ENCODE data around the gene FAH. TPM values are rescaled to one million over a fixed set of nuclear protein-coding genes. Genes with fewer than 3 reads are reported as not detected.

Gene FAH
- total RNA-seq, 2 experiments from 2014 or later, result 41.1 to 44.3 TPM

DNA sequence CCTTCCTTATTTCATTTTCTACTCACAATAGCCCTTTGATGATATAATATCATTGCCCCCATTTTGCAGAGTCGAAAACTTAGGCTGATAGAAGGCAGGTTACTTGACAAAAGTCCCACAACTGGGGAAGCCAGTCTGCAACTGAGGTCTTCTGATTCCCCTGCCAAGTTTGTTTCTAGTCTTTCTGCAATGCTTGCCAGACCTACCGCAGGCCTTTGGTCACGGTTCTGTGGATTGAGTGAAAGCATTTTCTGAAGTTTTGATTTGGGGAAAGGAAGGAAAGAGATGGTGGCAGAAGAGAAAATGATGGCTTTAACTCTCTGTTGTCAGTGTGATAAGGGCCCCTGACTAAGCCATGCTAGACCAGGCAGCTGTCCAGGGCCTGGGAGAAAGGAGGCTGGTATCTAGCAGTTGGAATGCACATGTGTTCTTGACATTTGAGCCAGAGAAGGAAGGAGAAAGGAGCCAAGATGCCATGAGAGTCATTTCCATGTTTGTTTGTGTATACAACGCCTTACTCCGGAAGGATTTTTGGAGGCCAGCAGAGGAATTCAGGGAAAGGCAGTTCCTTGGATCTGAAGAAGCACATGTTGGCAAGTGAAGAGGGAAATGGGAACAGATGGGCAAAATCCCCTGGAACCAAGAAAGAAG is 29.9 kb downstream of the FAH start:
- peaks cover 49% of the 10 kb centered on the region for H3K36me3 Mint-ChIP-seq (ENCODE audit: low read depth)
- DNase-seq (no peak), ATAC-seq (no peak)
- no peaks in the 10 kb centered on the region for H3K27me3 Mint-ChIP-seq
- no peaks in the 10 kb centered on the region for H3K9me3 Mint-ChIP-seq (ENCODE audit: low read depth)
- POLR2A ChIA-PET, result no interaction called here
- CTCF ChIA-PET, result no interaction called here
- intact Hi-C loops (cut with DNase I, micrococcal nuclease), result no loop called here
- no peak overlapping the region for H3K4me3 Mint-ChIP-seq
- H3K4me1 Mint-ChIP-seq, result peaks cover 2% of the 10 kb centered on the region
- no peak overlapping the region for H3K27ac Mint-ChIP-seq

DNA sequence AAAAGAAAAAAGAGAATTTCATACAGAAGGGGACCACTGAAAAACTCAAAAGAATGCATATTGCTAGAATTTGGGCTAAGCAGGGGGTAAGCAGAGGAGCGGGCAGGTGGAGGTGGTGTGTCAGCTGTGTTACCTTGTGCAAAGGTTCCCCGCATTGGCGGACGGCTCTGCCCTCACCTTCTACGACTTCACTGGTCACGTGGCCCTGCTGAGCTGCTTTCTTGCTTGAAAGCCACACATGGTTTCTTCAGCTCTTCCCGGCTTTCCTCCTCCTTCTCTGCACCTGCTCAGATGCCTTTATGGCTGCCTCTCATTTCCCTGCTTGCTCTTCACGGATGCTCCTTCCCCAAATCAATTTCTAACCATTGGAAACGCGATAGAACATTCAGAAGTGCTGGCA is 30.5 kb downstream of the FAH start:
- ChIA-PET POLR2A (no interaction called here), CTCF (no interaction called here)
- peaks cover 2% of the 10 kb centered on the region for H3K4me1 Mint-ChIP-seq
- H3K27ac Mint-ChIP-seq, result no peak overlapping the region
- peaks cover 51% of the 10 kb centered on the region for H3K36me3 Mint-ChIP-seq (ENCODE audit: low read depth)
- H3K4me3 Mint-ChIP-seq, result no peak overlapping the region
- H3K9me3 Mint-ChIP-seq (ENCODE audit: low read depth), result no peaks in the 10 kb centered on the region
- H3K27me3 Mint-ChIP-seq, result no peaks in the 10 kb centered on the region
- intact Hi-C loops (cut with DNase I, micrococcal nuclease), result no loop called here
- no peak for DNase-seq
- ATAC-seq, result no peak

DNA sequence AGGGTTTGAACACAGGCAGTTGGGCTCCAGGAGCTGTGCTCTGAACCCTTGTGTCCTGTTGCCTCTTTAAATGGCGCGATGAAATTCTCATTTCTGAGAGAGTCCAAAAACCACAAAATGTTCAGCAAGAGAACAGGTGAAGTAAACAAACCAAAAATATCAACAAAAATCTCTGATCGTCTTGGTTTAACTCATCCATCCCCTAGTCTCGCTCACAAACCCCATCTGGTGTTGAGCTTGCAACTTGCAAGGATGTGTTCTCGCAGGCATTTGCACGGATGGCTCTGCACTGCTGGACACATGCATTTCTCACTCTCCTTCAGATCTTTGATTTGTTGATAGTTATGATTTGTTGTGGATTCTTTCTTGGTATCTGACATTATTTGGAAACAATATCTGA is 31.1 kb downstream of the FAH start:
- ATAC-seq, result no peak
- ChIA-PET CTCF (interaction anchor here (0.5 kb wide), 1 partner anchor 352 kb away, joined by 3 read pairs; no protein-coding TSS in a partner anchor), POLR2A (no interaction called here)
- Mint-ChIP-seq H3K27ac (no peak overlapping the region), H3K4me3 (no peak overlapping the region), H3K9me3 (ENCODE audit: low read depth) (no peaks in the 10 kb centered on the region), H3K36me3 (ENCODE audit: low read depth) (peaks cover 51% of the 10 kb centered on the region), H3K4me1 (peaks cover under 1% of the 10 kb centered on the region), H3K27me3 (no peaks in the 10 kb centered on the region)
- intact Hi-C loops (cut with DNase I, micrococcal nuclease), result no loop called here
- DNase-seq, result no peak

DNA sequence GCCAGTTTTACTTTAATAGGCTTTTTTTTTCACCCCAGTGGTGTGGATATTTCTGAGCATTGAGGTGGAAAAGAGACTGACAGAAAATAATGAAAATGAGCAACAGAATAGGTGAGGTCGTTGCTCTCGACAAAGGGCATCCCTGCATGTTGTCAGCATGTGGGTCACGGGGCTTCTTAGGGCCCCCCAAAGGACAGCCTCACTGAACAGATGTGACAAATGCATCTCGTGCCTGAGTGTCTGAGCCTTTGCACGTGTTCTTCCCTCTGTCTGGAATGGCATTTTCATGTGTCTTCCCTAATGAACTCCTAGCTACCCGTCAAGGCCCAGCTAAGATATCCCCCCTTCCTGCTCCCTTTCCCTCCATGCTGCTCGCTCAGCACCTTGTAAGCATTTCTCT is 31.8 kb downstream of the FAH start:
- no peak overlapping the region for H3K27ac Mint-ChIP-seq
- no peaks in the 10 kb centered on the region for H3K9me3 Mint-ChIP-seq (ENCODE audit: low read depth)
- ATAC-seq (no peak), DNase-seq (no peak)
- intact Hi-C loops (cut with DNase I, micrococcal nuclease), result no loop called here
- H3K27me3 Mint-ChIP-seq, result no peaks in the 10 kb centered on the region
- CTCF ChIA-PET, result interaction anchor here (0.8 kb wide), 1 partner anchor 13 kb away, joined by 5 read pairs; no protein-coding TSS in a partner anchor
- no peak overlapping the region for H3K4me3 Mint-ChIP-seq
- peaks cover 49% of the 10 kb centered on the region for H3K36me3 Mint-ChIP-seq (ENCODE audit: low read depth)
- POLR2A ChIA-PET, result no interaction called here
- no peaks in the 10 kb centered on the region for H3K4me1 Mint-ChIP-seq

DNA sequence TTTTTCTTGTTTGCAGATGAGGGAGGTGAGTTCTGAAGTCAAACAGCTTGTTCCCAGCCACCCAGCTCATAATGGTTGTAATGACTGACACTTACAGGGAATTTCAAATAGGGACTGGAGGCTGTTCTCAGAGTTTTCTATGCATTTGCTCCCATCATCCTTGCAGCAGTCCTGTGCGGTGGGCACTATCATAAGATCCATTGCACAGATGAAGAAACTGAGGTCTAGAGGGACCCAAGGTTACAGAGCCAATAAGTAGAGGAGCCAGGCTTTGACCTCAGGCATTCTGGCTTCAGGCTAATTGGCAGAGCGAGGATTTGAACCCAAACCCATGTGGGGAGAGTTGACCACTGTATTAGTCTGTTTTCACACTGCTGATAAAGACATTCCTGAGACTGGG is 32.4 kb downstream of the FAH start:
- Mint-ChIP-seq H3K4me3 (no peak overlapping the region), H3K27ac (no peak overlapping the region), H3K9me3 (ENCODE audit: low read depth) (no peaks in the 10 kb centered on the region), H3K4me1 (no peaks in the 10 kb centered on the region), H3K27me3 (no peaks in the 10 kb centered on the region), H3K36me3 (ENCODE audit: low read depth) (peaks cover 46% of the 10 kb centered on the region)
- POLR2A ChIA-PET, result no interaction called here
- CTCF ChIA-PET, result no interaction called here
- intact Hi-C loops (cut with DNase I, micrococcal nuclease), result no loop called here
- DNase-seq, result no peak
- ATAC-seq, result no peak

DNA sequence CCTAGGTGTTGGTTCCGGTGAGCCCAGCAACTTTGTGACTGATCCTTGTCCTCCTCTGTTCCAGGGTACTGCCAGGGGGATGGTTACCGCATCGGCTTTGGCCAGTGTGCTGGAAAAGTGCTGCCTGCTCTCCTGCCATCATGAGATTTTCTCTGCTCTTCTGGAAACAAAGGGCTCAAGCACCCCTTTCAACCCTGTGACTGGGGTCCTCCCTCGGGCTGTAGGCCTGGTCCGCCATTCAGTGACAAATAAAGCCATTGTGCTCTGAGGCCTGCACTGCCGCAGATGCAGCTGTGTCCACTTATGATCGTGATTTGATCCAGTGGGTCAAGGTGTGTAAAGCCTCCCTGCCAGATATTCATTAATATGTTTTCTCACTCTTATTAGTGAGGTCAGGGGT is 33.3 kb downstream of the FAH start:
- ChIA-PET CTCF (no interaction called here), POLR2A (no interaction called here)
- Mint-ChIP-seq H3K9me3 (ENCODE audit: low read depth) (no peaks in the 10 kb centered on the region), H3K4me3 (no peak overlapping the region), H3K27ac (no peak overlapping the region), H3K4me1 (no peaks in the 10 kb centered on the region), H3K27me3 (no peaks in the 10 kb centered on the region), H3K36me3 (ENCODE audit: low read depth) (peaks cover 46% of the 10 kb centered on the region)
- ATAC-seq (no peak), DNase-seq (no peak)
- intact Hi-C loops (cut with DNase I, micrococcal nuclease), result no loop called here

DNA sequence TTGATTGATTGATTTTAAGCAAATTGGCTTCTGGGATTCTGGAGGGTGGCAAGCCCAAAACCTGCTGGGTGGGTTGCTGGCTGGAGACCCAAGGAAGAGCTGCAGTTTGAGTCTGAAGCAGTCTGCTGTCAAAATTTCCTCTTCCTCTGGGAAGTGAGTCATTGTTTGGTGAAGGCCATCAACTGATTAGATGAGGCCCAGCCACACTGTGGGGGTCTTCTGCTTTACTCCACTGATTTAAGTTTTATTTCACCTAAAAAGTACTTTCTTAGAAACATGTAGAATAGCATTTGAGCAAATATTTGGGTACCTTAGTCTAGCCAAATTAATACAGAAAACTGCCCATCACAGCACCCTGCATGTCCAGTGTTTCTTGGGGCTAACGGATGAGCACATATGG is 33.8 kb downstream of the FAH start:
- H3K4me3 Mint-ChIP-seq, result no peak overlapping the region
- DNase-seq (no peak), ATAC-seq (no peak)
- H3K27me3 Mint-ChIP-seq, result no peaks in the 10 kb centered on the region
- ChIA-PET CTCF (interaction anchor here (0.7 kb wide), 1 partner anchor 20 kb away, joined by 3 read pairs; no protein-coding TSS in a partner anchor), POLR2A (no interaction called here)
- no peaks in the 10 kb centered on the region for H3K9me3 Mint-ChIP-seq (ENCODE audit: low read depth)
- intact Hi-C loops (cut with DNase I, micrococcal nuclease), result no loop called here
- H3K4me1 Mint-ChIP-seq, result no peaks in the 10 kb centered on the region
- peaks cover 46% of the 10 kb centered on the region for H3K36me3 Mint-ChIP-seq (ENCODE audit: low read depth)
- no peak overlapping the region for H3K27ac Mint-ChIP-seq

DNA sequence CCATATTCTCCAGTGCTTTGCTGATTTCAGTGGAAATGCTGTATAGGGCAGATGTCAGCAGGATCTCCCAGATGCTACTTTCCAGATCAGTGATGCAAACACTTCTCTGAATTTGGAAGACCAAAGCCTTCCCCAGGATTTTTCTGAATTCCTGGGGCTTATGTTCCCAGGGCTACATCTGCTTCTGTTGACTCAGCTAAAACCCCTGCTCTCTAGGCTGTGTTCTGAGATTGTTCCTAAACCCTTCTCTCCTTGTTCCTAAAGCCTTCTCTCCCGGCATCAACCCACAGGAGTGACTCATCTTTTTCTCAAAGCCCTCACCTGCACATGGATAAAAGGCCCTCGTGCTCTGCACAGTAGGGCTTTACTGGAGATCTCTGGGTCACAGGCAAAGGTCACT is 35.5 kb downstream of the FAH start:
- no peak for ATAC-seq
- intact Hi-C loops (cut with DNase I, micrococcal nuclease), result no loop called here

DNA sequence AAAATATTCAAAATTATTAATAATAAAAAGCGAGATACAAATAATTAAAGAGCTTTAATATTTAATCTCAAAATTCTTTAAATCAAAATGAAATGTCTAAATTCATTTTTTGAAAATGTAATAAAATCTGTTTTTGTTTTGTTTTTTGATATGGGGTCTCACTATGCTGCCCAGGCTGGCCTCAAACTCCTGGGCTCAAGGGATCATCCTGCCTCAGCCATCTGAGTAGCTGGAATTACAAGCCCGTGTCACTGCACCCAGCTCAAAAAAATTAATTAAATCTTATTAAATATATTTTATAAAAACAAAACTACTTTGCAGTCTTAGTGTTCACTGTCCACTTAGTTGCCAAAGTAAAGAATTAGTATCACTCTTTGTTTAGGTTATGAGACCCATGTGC is 38.4 kb downstream of the FAH start:
- Mint-ChIP-seq H3K9me3 (ENCODE audit: low read depth) (no peaks in the 10 kb centered on the region), H3K4me3 (no peak overlapping the region), H3K36me3 (ENCODE audit: low read depth) (peaks cover 17% of the 10 kb centered on the region), H3K27ac (no peak overlapping the region), H3K27me3 (no peaks in the 10 kb centered on the region), H3K4me1 (no peaks in the 10 kb centered on the region)
- no peak for ATAC-seq
- intact Hi-C loops (cut with DNase I, micrococcal nuclease), result no loop called here
- CTCF ChIA-PET, result no interaction called here
- POLR2A ChIA-PET, result no interaction called here
- DNase-seq, result no peak

More for the DNA sequence above, 35.5 kb downstream of the FAH start:
- POLR2A ChIA-PET, result no interaction called here
- CTCF ChIA-PET, result interaction anchor here (0.6 to 1.0 kb wide), 2 partner anchors 8 to 102 kb away, joined by 3 read pairs; no protein-coding TSS in a partner anchor
- Mint-ChIP-seq H3K4me1 (no peaks in the 10 kb centered on the region), H3K9me3 (ENCODE audit: low read depth) (no peaks in the 10 kb centered on the region), H3K27me3 (no peaks in the 10 kb centered on the region), H3K36me3 (ENCODE audit: low read depth) (peaks cover 38% of the 10 kb centered on the region), H3K27ac (no peak overlapping the region), H3K4me3 (no peak overlapping the region)
- no peak for DNase-seq

DNA sequence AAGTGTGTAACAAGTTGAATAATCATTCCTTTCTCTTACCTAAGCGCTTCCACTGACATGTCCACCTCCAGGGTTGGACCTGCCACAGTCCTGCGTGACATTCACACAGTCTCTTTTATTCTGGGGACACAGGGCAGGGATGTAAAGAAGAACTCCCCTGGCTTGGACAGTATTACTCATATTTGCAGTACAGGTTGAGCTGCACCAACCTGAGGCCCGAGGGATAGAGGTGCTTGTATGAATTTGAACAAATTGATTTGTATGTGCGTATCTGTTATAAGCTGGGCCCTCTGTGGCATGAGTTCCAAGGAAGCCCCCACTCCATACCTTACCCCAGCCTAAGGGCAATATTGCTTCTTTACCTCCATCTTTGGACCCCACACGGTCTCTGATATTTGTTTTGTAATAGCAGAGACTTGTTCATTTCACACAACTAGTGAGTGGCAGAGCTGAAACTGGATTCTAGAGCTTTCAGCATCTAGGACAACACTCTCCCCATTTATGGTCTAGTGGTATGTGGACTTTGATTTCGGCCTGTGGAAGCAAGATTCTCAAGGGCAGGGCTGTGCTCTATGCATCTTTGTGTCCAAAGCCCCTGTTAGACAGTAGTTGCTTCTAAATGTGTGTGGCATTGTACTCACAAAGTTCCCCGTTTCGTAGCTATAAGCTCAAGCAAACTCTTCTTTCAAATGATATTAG is 39.2 kb downstream of the FAH start:
- no peaks in the 10 kb centered on the region for H3K4me1 Mint-ChIP-seq
- ATAC-seq (no peak), DNase-seq (no peak)
- no peaks in the 10 kb centered on the region for H3K27me3 Mint-ChIP-seq
- H3K9me3 Mint-ChIP-seq (ENCODE audit: low read depth), result no peaks in the 10 kb centered on the region
- CTCF ChIA-PET, result no interaction called here
- H3K4me3 Mint-ChIP-seq, result no peak overlapping the region
- intact Hi-C loops (cut with DNase I, micrococcal nuclease), result no loop called here
- H3K36me3 Mint-ChIP-seq (ENCODE audit: low read depth), result peaks cover 10% of the 10 kb centered on the region
- POLR2A ChIA-PET, result no interaction called here
- H3K27ac Mint-ChIP-seq, result no peak overlapping the region

DNA sequence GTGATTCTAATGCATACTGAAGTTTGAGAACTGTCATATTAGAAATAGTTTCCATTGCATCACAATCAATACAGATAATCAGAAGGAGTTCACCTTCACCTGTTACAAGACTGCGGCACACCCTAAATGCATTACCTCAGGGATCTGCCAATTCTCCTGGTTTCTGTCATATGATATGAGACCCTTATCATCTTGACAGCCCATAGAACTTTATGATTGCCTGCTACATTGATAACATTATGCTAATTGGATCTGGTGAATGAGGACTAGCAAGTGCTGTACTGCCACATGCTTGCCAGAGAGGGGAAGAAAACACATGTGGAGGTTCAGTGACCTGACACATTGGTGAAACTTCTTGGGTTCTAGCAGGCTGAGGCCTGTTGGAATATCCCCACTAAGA is 41.4 kb downstream of the FAH start:
- no peaks in the 10 kb centered on the region for H3K4me1 Mint-ChIP-seq
- DNase-seq, result no peak

DNA sequence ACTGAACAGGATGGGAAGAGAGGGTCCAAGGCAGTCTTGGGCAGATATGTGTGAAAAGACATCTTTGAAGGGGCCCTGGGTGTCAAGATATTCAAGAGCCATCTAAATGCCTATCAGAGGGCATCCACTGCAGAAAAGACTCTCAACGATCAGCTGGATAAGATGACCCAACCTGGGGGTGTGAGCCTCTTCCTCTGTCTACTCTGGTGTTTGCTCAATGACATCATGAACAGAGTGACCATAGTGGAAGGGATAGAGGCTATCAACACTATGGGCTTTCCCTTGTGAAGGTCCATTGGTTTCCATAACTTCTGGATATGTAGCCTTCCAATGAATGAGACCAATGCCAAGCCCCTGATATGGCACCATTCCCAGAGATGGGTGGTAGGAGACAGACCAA is 42.1 kb downstream of the FAH start:
- Mint-ChIP-seq H3K9me3 (ENCODE audit: low read depth) (no peaks in the 10 kb centered on the region), H3K27ac (no peak overlapping the region), H3K4me1 (no peaks in the 10 kb centered on the region), H3K36me3 (ENCODE audit: low read depth) (no peaks in the 10 kb centered on the region), H3K4me3 (no peak overlapping the region), H3K27me3 (no peaks in the 10 kb centered on the region)
- POLR2A ChIA-PET, result no interaction called here
- CTCF ChIA-PET, result no interaction called here
- ATAC-seq, result no peak
- intact Hi-C loops (cut with DNase I, micrococcal nuclease), result no loop called here
- no peak for DNase-seq

More for the DNA sequence above, 41.4 kb downstream of the FAH start:
- H3K9me3 Mint-ChIP-seq (ENCODE audit: low read depth), result no peaks in the 10 kb centered on the region
- intact Hi-C loops (cut with DNase I, micrococcal nuclease), result no loop called here
- ChIA-PET CTCF (no interaction called here), POLR2A (no interaction called here)
- no peaks in the 10 kb centered on the region for H3K27me3 Mint-ChIP-seq
- H3K36me3 Mint-ChIP-seq (ENCODE audit: low read depth), result no peaks in the 10 kb centered on the region
- no peak for ATAC-seq
- no peak overlapping the region for H3K27ac Mint-ChIP-seq
- no peak overlapping the region for H3K4me3 Mint-ChIP-seq
